ENCODE results near the gene AK9. TPM values are rescaled to one million over a fixed set of nuclear protein-coding genes. Genes with fewer than 3 reads are reported as not detected.

The AK9 gene
- total and polyA plus RNA-seq, 7 donors = 2.8 to 23.3 (median 14.3) TPM

GRCh38 chr6:109445382-109445781, 245.6 kb downstream of the AK9 start:
- TF ChIP-seq POLR2A (IDR thresholded peaks at IDR 0.05) = no peak
- no peak for TF ChIP-seq EP300 (IDR thresholded peaks at IDR 0.05)
- no peak for TF ChIP-seq POLR2AphosphoS5 (IDR thresholded peaks at IDR 0.05)
- TF ChIP-seq, protein P1, sequence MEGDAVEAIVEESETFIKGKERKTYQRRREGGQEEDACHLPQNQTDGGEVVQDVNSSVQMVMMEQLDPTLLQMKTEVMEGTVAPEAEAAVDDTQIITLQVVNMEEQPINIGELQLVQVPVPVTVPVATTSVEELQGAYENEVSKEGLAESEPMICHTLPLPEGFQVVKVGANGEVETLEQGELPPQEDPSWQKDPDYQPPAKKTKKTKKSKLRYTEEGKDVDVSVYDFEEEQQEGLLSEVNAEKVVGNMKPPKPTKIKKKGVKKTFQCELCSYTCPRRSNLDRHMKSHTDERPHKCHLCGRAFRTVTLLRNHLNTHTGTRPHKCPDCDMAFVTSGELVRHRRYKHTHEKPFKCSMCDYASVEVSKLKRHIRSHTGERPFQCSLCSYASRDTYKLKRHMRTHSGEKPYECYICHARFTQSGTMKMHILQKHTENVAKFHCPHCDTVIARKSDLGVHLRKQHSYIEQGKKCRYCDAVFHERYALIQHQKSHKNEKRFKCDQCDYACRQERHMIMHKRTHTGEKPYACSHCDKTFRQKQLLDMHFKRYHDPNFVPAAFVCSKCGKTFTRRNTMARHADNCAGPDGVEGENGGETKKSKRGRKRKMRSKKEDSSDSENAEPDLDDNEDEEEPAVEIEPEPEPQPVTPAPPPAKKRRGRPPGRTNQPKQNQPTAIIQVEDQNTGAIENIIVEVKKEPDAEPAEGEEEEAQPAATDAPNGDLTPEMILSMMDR (IDR thresholded peaks at IDR 0.05) = no peak
- Histone ChIP-seq H3K4me1 (peaks cover 0 to 16% (median 13%) of the 10 kb centered on the region in 4 donors), H3K27me3 (no peaks in the 10 kb centered on the region), H3K4me3 (no peak overlapping the region), H3K9me3 (no peaks in the 10 kb centered on the region), H3K36me3 (peaks cover 0 to 19% (median 7%) of the 10 kb centered on the region in 4 donors), H3K27ac (no peak overlapping the region)
- no peak for DNase-seq
- 92 to 94% methylated on average over 9 of the region's 9 CpGs for WGBS, 2 donors
- intact Hi-C loops (cut with DNase I) = no loop called here

DNA sequence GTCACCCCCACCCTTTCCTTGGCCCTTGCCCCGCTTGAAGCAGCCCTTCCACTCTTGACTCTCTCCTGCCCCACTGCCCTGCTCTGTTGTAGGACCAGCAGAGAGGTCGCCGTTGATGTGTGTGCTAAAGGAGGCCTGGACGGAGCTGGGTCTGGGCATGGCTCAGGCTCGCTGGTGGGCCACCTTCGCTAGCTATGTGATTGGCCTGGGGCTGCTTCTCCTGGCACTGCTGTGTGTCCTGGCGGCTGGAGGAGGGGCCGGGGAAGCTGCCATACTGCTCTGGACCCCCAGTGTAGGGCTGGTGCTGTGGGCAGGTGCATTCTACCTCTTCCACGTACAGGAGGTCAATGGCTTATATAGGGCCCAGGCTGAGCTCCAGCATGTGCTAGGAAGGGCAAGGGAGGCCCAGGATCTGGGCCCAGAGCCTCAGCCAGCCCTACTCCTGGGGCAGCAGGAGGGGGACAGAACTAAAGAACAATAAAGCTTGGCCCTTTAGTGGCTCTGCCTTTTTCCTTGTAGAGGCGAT, 247.5 kb downstream of the AK9 start:
- no peaks in the 10 kb centered on the region for H3K9me3 ChIP-seq
- peaks cover 0 to 19% (median 7%) of the 10 kb centered on the region in 4 donors for H3K36me3 ChIP-seq

More for the DNA sequence above, 247.5 kb downstream of the AK9 start:
- Histone ChIP-seq H3K27ac (no peak overlapping the region), H3K27me3 (no peaks in the 10 kb centered on the region), H3K4me3 (no peak overlapping the region), H3K4me1 (peaks cover 0 to 30% (median 22%) of the 10 kb centered on the region in 4 donors)
- TF ChIP-seq POLR2A (IDR thresholded peaks at IDR 0.05) (no peak), EP300 (IDR thresholded peaks at IDR 0.05) (no peak), POLR2AphosphoS5 (IDR thresholded peaks at IDR 0.05) (no peak)
- TF ChIP-seq, protein P1 (IDR thresholded peaks at IDR 0.05) = no peak
- 95% methylated on average over 10 of the region's 10 CpGs for WGBS, 2 donors
- intact Hi-C loops (cut with DNase I) = no loop called here
- no peak for DNase-seq

Other genes with a start within 250 kb of the AK9 start
- gene MICAL1, start 235.4 kb downstream of the AK9 start, total RNA-seq = 10 to 100 TPM in 2 of 4 donors, 1 to 10 TPM in 2; 7.8 to 23.5 (median 10.7) TPM
- 10 to 100 TPM; 14.8 to 71.3 (median 19.8) TPM for gene MICAL1, start 235.4 kb downstream of the AK9 start, polyA plus RNA-seq
- gene ZBTB24, start 208.0 kb downstream of the AK9 start, total RNA-seq = 1 to 10 TPM; 4.6 to 8.2 (median 6.3) TPM
- 1 to 10 TPM; 2.1 to 5.1 (median 2.4) TPM for gene ZBTB24, start 208.0 kb downstream of the AK9 start, polyA plus RNA-seq
- gene FIG4, start 94 bp upstream of the AK9 start, total RNA-seq = 10 to 100 TPM; 11.9 to 24.1 (median 22.8) TPM
- 10 to 100 TPM in 2 of 3 donors, 1 to 10 TPM in 1; 9.8 to 11.4 (median 11.1) TPM for gene FIG4, start 94 bp upstream of the AK9 start, polyA plus RNA-seq